HG03095 (cell line): Measurements from ENCODE around the gene FOXC1.

Experiments used
- ATAC-seq: cut with Tn5 transposase; IDR thresholded peaks from one replicate; pipeline ENCODE4 v1.9.1; 2021; ENCODE audit warnings: moderate library complexity; ENCODE audit not compliant: unreplicated experiment

The FOXC1 gene

GRCh38 chr6:1584146-1584545, 25.6 kb upstream of the FOXC1 start:
- ATAC-seq, result no peak

GRCh38 chr6:1584996-1585668, 24.6 kb upstream of the FOXC1 start:
- no peak for ATAC-seq

- ATAC-seq, result no peak
These were observed 24.1 kb upstream of the FOXC1 start for GRCh38 chr6:1585669-1586049.

- no peak for ATAC-seq
These were observed 23.5 kb upstream of the FOXC1 start for GRCh38 chr6:1586256-1586655.

- no peak for ATAC-seq
These were observed 22.8 kb upstream of the FOXC1 start for GRCh38 chr6:1586861-1587450.

GRCh38 chr6:1587546-1587945, 22.2 kb upstream of the FOXC1 start:
- no peak for ATAC-seq

- ATAC-seq, result no peak
These were observed 21.7 kb upstream of the FOXC1 start for GRCh38 chr6:1587977-1588376.

GRCh38 chr6:1589208-1589607, 20.5 kb upstream of the FOXC1 start:
- ATAC-seq, result no peak

GRCh38 chr6:1590580-1590979, 19.1 kb upstream of the FOXC1 start:
- no peak for ATAC-seq

GRCh38 chr6:1591243-1591642, 18.5 kb upstream of the FOXC1 start:
- no peak for ATAC-seq

GRCh38 chr6:1591926-1592325, 17.8 kb upstream of the FOXC1 start:
- no peak for ATAC-seq

- ATAC-seq, result no peak
These were observed 16.9 kb upstream of the FOXC1 start for GRCh38 chr6:1592852-1593251.

GRCh38 chr6:1593286-1593957, 16.3 kb upstream of the FOXC1 start:
- ATAC-seq, result no peak

GRCh38 chr6:1593958-1594314, 15.8 kb upstream of the FOXC1 start:
- ATAC-seq, result no peak

GRCh38 chr6:1594445-1595200, 15.1 kb upstream of the FOXC1 start:
- ATAC-seq, result no peak

GRCh38 chr6:1595271-1596087, 14.2 kb upstream of the FOXC1 start:
- ATAC-seq, result no peak

GRCh38 chr6:1596088-1596852, 13.4 kb upstream of the FOXC1 start:
- ATAC-seq, result no peak

- ATAC-seq, result no peak
These were observed 12.5 kb upstream of the FOXC1 start for GRCh38 chr6:1597121-1597744.

- no peak for ATAC-seq
These were observed 11.8 kb upstream of the FOXC1 start for GRCh38 chr6:1597924-1598323.

GRCh38 chr6:1598433-1598832, 11.3 kb upstream of the FOXC1 start:
- ATAC-seq, result no peak
